ENCODE measurements around the gene SELENOF. TPM values are rescaled to one million over a fixed set of nuclear protein-coding genes. Genes with fewer than 3 reads are reported as not detected.

SELENOF gene
- total and polyA plus RNA-seq, 2 of the 4 experiments (the other 2 are of a cell fraction): 60.0 to 153 TPM

- ChIA-PET CTCF (interaction anchor here (1.5 kb wide), 1 partner anchor 24 kb away, joined by 4 read pairs; no protein-coding TSS in a partner anchor), POLR2A (ENCODE audit: unreplicated experiment) (no interaction called here)
- no peak overlapping the region for H3K56ac ChIP-seq (ENCODE audit: extremely low read depth, insufficient read depth, low read length)
- no peak overlapping the region for H3K4me3 ChIP-seq (ENCODE audit: insufficient read depth, low read depth, low read length)
- no peak overlapping the region for H2BK120ac ChIP-seq (ENCODE audit: low read depth, low read length)
- H3K36me3 ChIP-seq (ENCODE audit: control insufficient read depth, insufficient read depth, low read length): no peaks in the 10 kb centered on the region
- in situ Hi-C loops (cut with MboI; ENCODE audit: low sequenced_read_pairs) (no loop called here), dilution Hi-C loops (cut with HindIII; ENCODE audit: low sequenced_read_pairs, unreplicated experiment) (no loop called here), intact Hi-C loops (cut with micrococcal nuclease) (no loop called here)
- DNase-seq (no peak), ATAC-seq (ENCODE audit: low read depth) (no peak)
- H3K9me1 ChIP-seq (ENCODE audit: insufficient read depth, low read length): no peaks in the 10 kb centered on the region
- H3K27me3 ChIP-seq (ENCODE audit: control insufficient read depth, insufficient read depth, low read length): no peaks in the 10 kb centered on the region
- no peak overlapping the region for H2AK9ac ChIP-seq (replicated peaks; ENCODE audit: low read depth, low read length, poor library complexity)
- no peak overlapping the region for H3K14ac ChIP-seq (replicated peaks; ENCODE audit: low read depth, low read length)
- no peak overlapping the region for H3K4me2 ChIP-seq (ENCODE audit: low read depth, low read length)
- H3K4ac ChIP-seq (ENCODE audit: low read depth, low read length): no peak overlapping the region
- H2BK20ac ChIP-seq (ENCODE audit: low read depth, low read length): no peak overlapping the region
- H2BK15ac ChIP-seq (ENCODE audit: low read depth, low read length): no peak overlapping the region
- BruUV-seq (replicated peaks): no TSS peak
- no peaks in the 10 kb centered on the region for H4K20me1 ChIP-seq (ENCODE audit: insufficient read depth, low read length)
- H3K27ac ChIP-seq (ENCODE audit: insufficient read depth, low read length): no peak overlapping the region
- H3K4me1 ChIP-seq (ENCODE audit: control insufficient read depth, insufficient read depth, low read length): no peaks in the 10 kb centered on the region
- no peak overlapping the region for H4K5ac ChIP-seq (ENCODE audit: low read depth, low read length)
- no peaks in the 10 kb centered on the region for H3K9me3 ChIP-seq (ENCODE audit: control insufficient read depth, insufficient read depth, low read length)
- no peak overlapping the region for H2BK5ac ChIP-seq (ENCODE audit: low read depth, low read length, poor library complexity, severe bottlenecking)
- H3K18ac ChIP-seq (ENCODE audit: low read depth, low read length): no peak overlapping the region
- no peak for TF ChIP-seq CHD1 (IDR thresholded peaks at IDR 0.05; ENCODE audit: low read depth, low read length)
- TF ChIP-seq FOS (IDR thresholded peaks at IDR 0.05; ENCODE audit: low read depth, low read length): no peak
- TF ChIP-seq ELK1 (IDR thresholded peaks at IDR 0.05; ENCODE audit: borderline replicate concordance, low read depth, low read length): no peak
- no peak for TF ChIP-seq NFE2L2 (IDR thresholded peaks at IDR 0.05; ENCODE audit: low read depth, low read length)
- H2AK5ac ChIP-seq (ENCODE audit: low read depth, low read length): no peak overlapping the region
- H3K23ac ChIP-seq (ENCODE audit: low read depth, low read length): no peak overlapping the region
- no peak overlapping the region for H4K8ac ChIP-seq (ENCODE audit: low read depth in 2 of 2, low read length in 2 of 2)
- H4K91ac ChIP-seq (ENCODE audit: insufficient read depth, low read depth, low read length): no peak overlapping the region
- H3K79me1 ChIP-seq (ENCODE audit: low read depth in 1 of 2, low read length in 2 of 2): peaks cover 20% of the 10 kb centered on the region in 2 experiments
- WGBS, 2 experiments (ENCODE audit: extremely low coverage in 2 of 2, insufficient read length in 1 of 2): no CpG with 5 or more reads among the region's 3 CpGs
- no peak overlapping the region for H2AFZ ChIP-seq (replicated peaks; ENCODE audit: low read length, poor library complexity)
- no peak overlapping the region for H3K9ac ChIP-seq (ENCODE audit: low read depth, low read length)
Observed at GRCh38 chr1:86939406-86939805, 25.5 kb upstream of the SELENOF start.

All from IMR-90 (cell line).